AG04450 (cell line): ENCODE results near the gene XKR7. TPM values are rescaled to one million over a fixed set of nuclear protein-coding genes. Genes with fewer than 3 reads are reported as not detected.

Source experiments
- CTCF ChIA-PET: fragments of 300-600, 350-600 bp; formaldehyde crosslinking; extraction: SDS; loops from one replicate; lab custom pipeline; 2022; ENCODE audit warnings: antibody characterized with exemption, inconsistent platforms; lab: Charles Lee
- POLR2A ChIA-PET: fragments of 350-600 bp; formaldehyde crosslinking; extraction: SDS; loops from one replicate; lab custom pipeline; 2021; ENCODE audit warnings: antibody characterized with exemption, inconsistent platforms; lab: Yijun Ruan, JAX
- DNase-seq: peaks from one replicate; pipeline ENCODE4 v3.0.0-alpha.2; 2011; ENCODE audit warnings: low read depth, low spot score
- H3K27ac ChIP-seq: one replicate; pipeline ENCODE4 v1.5.1; 2012; ENCODE audit warnings: low read depth, low read length, control low read depth
- H3K27me3 ChIP-seq: one replicate; pipeline ENCODE4 v1.6.0; 2012; ENCODE audit warnings: low read length; ENCODE audit not compliant: control insufficient read depth, insufficient read depth
- H3K4me3 ChIP-seq: 2 replicates; pipeline ENCODE4 v1.5.1; 2011; ENCODE audit warnings: mild to moderate bottlenecking, low read depth, low read length, control low read depth
- H3K9me3 ChIP-seq: 2 replicates; pipeline ENCODE4 v1.5.1; 2012; ENCODE audit warnings: low read length; ENCODE audit not compliant: control insufficient read depth, insufficient read depth
- polyA plus RNA-seq: library from polyadenylated mRNA; depleted of rRNA; stranded (reverse); fragments of >200 nt; gene quantifications from 2 replicates; pipeline ENCODE4 v1.2.3, GENCODE V29; 2011
- TF ChIP-seq, protein P1 (sequence below): IDR thresholded peaks from 2 replicates; pipeline ENCODE4 v1.5.1; 2011; ENCODE audit warnings: low read depth, low read length, control low read depth, inconsistent platforms

XKR7 gene
- polyA plus RNA-seq, 1 experiment: not detected

DNA sequence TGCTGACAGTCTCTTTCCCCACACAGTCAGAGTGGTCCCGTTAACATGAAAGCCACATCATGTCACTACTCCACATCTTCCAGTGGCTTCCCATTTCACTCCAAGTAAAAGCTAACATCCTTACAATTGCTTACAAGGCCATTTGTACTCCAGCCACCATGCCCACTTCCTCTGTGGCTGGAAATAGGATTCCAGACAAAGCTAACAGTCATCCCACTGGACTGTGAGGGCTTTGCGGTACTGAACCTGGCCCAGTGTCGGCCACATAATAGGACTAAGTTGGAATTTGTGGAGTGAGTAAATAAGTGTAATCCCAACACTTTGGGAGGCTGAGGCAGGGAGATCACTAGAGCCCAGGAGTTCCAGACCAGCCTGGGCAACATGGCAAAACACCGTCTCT, 53.1 kb downstream of the XKR7 start:
- ChIA-PET POLR2A (no interaction called here), CTCF (interaction anchor here (0.6 to 1.3 kb wide), 2 partner anchors 10 to 68 kb away, joined by 3 to 8 read pairs; no protein-coding TSS in a partner anchor)
- Histone ChIP-seq H3K4me3 (no peak overlapping the region), H3K27me3 (peaks cover 56% of the 10 kb centered on the region), H3K27ac (no peak overlapping the region), H3K9me3 (no peaks in the 10 kb centered on the region)
- TF ChIP-seq, protein P1, sequence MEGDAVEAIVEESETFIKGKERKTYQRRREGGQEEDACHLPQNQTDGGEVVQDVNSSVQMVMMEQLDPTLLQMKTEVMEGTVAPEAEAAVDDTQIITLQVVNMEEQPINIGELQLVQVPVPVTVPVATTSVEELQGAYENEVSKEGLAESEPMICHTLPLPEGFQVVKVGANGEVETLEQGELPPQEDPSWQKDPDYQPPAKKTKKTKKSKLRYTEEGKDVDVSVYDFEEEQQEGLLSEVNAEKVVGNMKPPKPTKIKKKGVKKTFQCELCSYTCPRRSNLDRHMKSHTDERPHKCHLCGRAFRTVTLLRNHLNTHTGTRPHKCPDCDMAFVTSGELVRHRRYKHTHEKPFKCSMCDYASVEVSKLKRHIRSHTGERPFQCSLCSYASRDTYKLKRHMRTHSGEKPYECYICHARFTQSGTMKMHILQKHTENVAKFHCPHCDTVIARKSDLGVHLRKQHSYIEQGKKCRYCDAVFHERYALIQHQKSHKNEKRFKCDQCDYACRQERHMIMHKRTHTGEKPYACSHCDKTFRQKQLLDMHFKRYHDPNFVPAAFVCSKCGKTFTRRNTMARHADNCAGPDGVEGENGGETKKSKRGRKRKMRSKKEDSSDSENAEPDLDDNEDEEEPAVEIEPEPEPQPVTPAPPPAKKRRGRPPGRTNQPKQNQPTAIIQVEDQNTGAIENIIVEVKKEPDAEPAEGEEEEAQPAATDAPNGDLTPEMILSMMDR: no peak
- no peak for DNase-seq

DNA sequence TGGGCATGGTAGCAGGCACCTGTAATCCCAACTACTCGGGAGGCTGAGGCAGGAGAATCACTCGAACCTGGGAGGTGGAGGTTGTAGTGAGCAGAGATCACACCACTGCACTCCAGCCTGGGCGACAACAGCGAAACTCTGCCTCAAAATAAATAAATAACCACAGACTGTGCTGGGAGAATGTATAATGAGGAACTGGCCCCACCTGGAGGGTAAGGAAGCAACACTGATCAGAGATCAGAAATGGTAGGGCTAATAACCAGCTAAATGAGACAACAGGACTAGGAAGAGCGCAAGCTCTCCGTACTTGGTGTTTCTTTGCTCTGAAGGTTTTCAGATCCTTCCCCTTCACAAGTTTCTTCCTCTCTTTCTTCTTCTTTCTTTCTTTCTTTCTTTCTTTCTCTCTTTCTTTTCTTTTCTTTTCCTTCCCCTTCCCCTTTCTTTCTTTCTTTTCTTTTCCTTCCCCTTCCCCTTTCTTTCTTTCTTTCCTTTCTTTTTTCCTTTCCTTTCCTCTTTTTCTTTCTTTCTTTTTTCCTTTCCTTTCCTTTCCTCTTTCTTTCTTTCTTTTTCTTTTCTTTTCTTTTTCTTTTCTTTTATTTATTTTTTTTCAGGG, 56.8 kb downstream of the XKR7 start:
- POLR2A ChIA-PET: interaction anchor here (0.6 kb wide), 1 partner anchor 29 kb away, joined by 3 read pairs; no protein-coding TSS in a partner anchor
- CTCF ChIA-PET: no interaction called here
- Histone ChIP-seq H3K4me3 (no peak overlapping the region), H3K9me3 (no peaks in the 10 kb centered on the region), H3K27me3 (peaks cover 51% of the 10 kb centered on the region), H3K27ac (no peak overlapping the region)
- no peak for DNase-seq
- TF ChIP-seq, protein P1: no peak

DNA sequence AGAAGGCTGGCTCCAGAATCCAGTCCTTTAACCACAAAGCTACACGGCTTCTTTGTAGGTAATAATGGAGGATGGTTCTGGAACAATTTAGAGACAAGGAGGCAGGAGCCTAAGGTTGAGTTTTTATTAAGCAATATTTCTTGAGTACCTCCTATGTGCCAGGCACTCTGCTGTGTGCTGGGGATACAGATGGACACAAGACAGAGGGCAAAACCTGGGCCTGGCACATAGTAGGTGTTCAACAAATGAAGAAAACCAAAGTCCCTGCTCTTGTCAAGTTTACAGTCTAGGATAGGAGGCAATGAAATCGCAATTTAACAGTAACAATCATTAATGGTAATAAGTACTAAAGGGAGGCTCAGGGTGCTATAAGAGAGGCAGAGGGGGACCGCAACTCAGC, 59.7 kb downstream of the XKR7 start:
- Histone ChIP-seq H3K9me3 (no peaks in the 10 kb centered on the region; the same call in 1 of the 2 replicates), H3K27ac (no peak overlapping the region), H3K4me3 (no peak overlapping the region), H3K27me3 (peaks cover 52% of the 10 kb centered on the region)
- CTCF ChIA-PET: interaction anchor here (5.1 kb wide), 1 partner anchor 174 kb away, joined by 70 read pairs; no protein-coding TSS in a partner anchor
- no peak for DNase-seq
- POLR2A ChIA-PET: no interaction called here
- TF ChIP-seq, protein P1: no peak

DNA sequence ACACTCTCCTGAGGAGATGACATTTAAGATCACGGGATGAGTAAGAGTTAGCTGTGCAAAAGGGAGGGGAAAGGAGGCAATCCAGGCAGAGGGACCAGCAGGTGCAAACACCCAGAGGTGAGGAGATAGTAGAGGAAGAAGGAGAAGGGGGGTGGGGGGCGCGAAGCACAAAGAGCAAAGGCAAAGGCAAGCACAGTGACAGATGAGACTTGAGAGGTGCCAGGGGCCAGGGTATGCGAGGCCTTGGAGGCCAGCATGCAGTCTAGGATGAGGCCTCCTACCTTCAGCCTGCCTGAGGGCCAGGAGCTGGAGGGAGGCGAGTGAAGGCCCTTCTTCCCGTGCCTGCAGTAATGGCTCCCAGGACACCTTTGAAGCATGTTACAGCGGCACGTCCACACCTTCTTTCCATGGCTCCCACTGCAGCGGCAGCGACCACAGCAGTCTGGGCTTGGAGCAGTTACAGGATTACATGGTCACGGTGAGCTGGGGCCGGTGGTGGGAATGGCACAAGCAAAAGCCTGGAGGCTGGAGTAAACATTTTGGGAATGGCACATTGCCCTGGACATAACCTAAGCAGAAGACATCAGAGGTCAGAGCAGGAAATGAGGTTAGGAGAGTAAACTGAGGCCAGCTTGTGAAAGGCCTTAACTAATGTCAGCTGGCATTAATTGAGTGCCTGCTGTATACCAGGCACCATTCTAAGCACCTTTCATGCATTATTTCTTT, 60.9 kb downstream of the XKR7 start:
- no peak overlapping the region for H3K27ac ChIP-seq
- H3K27me3 ChIP-seq: peaks cover 63% of the 10 kb centered on the region
- TF ChIP-seq, protein P1: no peak
- CTCF ChIA-PET: interaction anchor here (4.2 to 5.1 kb wide), 2 partner anchors 175 to 205 kb away, joined by 70 to 73 read pairs; no protein-coding TSS in a partner anchor
- no peak for DNase-seq
- no peak overlapping the region for H3K4me3 ChIP-seq
- POLR2A ChIA-PET: no interaction called here
- no peaks in the 10 kb centered on the region; the same call in 1 of the 2 replicates for H3K9me3 ChIP-seq

DNA sequence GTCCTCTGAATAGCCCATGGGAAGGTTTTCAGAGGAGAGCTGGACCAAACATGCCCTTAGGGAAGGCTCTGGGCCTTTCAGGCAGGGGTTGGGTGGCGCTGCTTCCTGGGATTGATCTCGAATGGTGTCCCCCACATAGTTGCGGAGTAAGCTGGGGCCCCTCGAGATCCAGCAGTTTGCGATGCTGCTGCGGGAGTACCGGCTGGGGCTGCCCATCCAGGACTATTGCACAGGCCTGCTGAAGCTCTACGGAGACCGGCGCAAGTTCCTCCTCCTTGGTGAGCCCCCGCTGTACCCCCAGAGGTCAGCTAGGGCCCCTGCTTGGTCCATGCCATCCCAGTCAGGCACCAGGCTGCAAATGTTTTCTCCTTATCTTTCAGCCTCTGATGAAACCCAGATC, 61.6 kb downstream of the XKR7 start:
- Histone ChIP-seq H3K27me3 (peaks cover 67% of the 10 kb centered on the region), H3K27ac (no peak overlapping the region), H3K9me3 (no peaks in the 10 kb centered on the region; the same call in 1 of the 2 replicates), H3K4me3 (no peak overlapping the region)
- POLR2A ChIA-PET: no interaction called here
- TF ChIP-seq, protein P1: no peak
- no peak for DNase-seq
- CTCF ChIA-PET: interaction anchor here (4.2 to 5.1 kb wide), 2 partner anchors 176 to 205 kb away, joined by 70 to 73 read pairs; no protein-coding TSS in a partner anchor
